Activated CD8-positive, alpha-beta memory T cell treated with anti-CD3 and anti-CD28 coated beads for 24 hours (primary cell): Measurements from ENCODE around the gene ABCB8.

Experiments used
- DNase-seq: peaks from one replicate; pipeline ENCODE4 v3.0.0-alpha.2; 2020

The ABCB8 gene

GRCh38 chr7:151088856-151089699 is 60.8 kb downstream of the ABCB8 start:
- DNase-seq, result no peak

GRCh38 chr7:151089893-151090730 is 61.9 kb downstream of the ABCB8 start:
- no peak for DNase-seq

GRCh38 chr7:151091003-151091402 is 62.8 kb downstream of the ABCB8 start:
- DNase-seq, result no peak

GRCh38 chr7:151091431-151091830 is 63.2 kb downstream of the ABCB8 start:
- DNase-seq, result no peak

GRCh38 chr7:151091988-151092387 is 63.7 kb downstream of the ABCB8 start:
- DNase-seq, result no peak

- DNase-seq, result no peak
Observed at GRCh38 chr7:151093748-151094147, 65.5 kb downstream of the ABCB8 start.

- no peak for DNase-seq
Observed at GRCh38 chr7:151094675-151095074, 66.4 kb downstream of the ABCB8 start.

- no peak for DNase-seq
Observed at GRCh38 chr7:151095123-151095797, 67.0 kb downstream of the ABCB8 start.

- DNase-seq, result no peak
Observed at GRCh38 chr7:151095828-151096475, 67.7 kb downstream of the ABCB8 start.
